SH-SY5Y (cell line): Measurements from ENCODE around the gene AMHR2.

Experiments used
- GATA2 ChIP-seq: IDR thresholded peaks from 2 replicates; pipeline ENCODE4 v1.6.1; 2011; ENCODE audit warnings: mild to moderate bottlenecking, low read depth, low read length
- GATA3 ChIP-seq: IDR thresholded peaks from 2 replicates; pipeline ENCODE4 v1.6.1; 2011; ENCODE audit warnings: low read depth, mild to moderate bottlenecking, low read length, moderate library complexity

DNA sequence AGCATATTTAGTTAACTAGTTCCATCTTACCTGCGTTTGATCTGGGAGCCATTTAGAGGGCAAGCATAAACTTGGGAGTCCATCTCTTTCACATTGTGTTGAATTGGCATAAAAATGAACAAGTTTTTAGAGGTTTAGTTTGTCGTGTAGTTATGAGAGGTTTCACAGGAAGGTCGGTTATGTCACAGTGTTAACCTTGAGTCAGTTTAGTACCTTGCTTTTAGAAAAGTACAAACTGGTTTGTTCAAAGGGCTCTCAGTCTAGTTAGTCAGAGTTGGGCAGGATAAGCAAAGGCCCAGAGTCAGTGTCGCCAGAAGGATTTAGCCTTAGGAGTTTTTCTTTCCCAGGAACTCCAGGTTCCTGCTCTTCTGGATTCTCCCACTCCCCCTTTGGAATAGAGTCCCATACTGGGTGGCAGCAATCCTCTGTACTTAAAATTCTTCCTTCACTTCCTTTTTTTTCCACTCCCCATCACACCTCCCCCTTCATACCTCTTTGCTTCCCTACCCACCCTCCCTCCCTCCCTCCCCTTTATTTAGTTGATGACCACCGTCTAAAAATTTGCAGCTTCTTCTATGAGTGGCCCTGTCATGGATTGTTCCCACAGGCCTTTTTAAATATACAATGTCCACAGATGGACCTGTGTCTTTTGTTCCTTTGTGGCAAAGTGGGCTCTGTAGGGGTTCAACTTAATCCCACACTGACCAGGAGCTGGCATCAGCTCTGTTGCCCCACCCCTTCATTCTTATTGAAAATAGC is 40.3 kb downstream of the AMHR2 start:
- TF ChIP-seq GATA2, result no peak
- TF ChIP-seq GATA3, result no peak
